Fibroblast of villous mesenchyme (primary cell): ENCODE measurements around the gene ADAM10. TPM values are rescaled to one million over a fixed set of nuclear protein-coding genes. Genes with fewer than 3 reads are reported as not detected.
A peak's percentile ranks its signal among the peaks of the same experiment; 100 is the strongest.

Experiments
- DNase-seq: peaks from one replicate; pipeline ENCODE4 v3.0.0-alpha.2; 2010; ENCODE audit warnings: low read depth
- H3K4me3 ChIP-seq: 2 replicates; pipeline ENCODE4 v1.5.1; 2011; ENCODE audit warnings: low read depth, mild to moderate bottlenecking, low read length
- CTCF ChIP-seq: IDR thresholded peaks from 2 replicates; pipeline ENCODE4 v1.5.1; 2012; ENCODE audit warnings: low read depth, mild to moderate bottlenecking, low read length; ENCODE audit not compliant: insufficient read depth
- total RNA-seq: library from RNA; depleted of rRNA; stranded (reverse); fragments of >200 nt; gene quantifications from 2 replicates; pipeline ENCODE4 v1.2.3, GENCODE V29; 2012

ADAM10 gene
- total RNA-seq, 1 donor: 200 TPM

DNA sequence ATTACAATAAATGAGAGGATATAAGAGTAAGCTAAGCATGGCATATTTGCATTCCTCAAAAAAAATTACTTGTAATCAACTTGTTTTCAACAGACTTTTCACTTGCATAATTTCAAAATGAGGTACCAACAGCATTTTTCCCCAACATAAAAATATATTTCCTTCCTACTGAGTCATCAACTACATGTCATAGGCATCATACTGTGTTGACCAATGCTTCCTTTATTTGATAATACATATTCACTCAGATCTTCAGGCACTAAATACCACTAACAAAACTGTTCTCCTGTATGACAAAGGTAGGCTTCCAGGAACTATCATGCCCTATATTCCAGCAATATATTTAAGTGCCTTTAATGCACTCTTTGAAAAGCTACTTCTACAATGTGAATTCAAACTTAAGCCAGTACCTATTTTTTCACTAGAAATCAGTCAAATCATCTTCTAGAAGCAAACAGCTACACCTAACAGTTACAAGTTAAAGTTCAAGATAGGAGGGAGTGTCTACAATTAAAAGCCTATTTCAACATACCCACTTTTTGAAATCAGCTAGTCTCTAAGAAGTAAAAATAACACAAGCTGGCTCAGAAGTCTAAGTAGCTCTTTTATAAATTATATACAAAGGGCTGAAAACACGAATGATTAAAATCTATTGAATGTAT is 11.3 kb downstream of the ADAM10 start:
- no peak for TF ChIP-seq CTCF
- H3K4me3 ChIP-seq: no peak overlapping the region
- peak; percentile 43 for DNase-seq

GRCh38 chr15:58737298-58737697 is 12.2 kb downstream of the ADAM10 start:
- no peak for TF ChIP-seq CTCF
- H3K4me3 ChIP-seq: no peak overlapping the region
- DNase-seq: no peak

DNA sequence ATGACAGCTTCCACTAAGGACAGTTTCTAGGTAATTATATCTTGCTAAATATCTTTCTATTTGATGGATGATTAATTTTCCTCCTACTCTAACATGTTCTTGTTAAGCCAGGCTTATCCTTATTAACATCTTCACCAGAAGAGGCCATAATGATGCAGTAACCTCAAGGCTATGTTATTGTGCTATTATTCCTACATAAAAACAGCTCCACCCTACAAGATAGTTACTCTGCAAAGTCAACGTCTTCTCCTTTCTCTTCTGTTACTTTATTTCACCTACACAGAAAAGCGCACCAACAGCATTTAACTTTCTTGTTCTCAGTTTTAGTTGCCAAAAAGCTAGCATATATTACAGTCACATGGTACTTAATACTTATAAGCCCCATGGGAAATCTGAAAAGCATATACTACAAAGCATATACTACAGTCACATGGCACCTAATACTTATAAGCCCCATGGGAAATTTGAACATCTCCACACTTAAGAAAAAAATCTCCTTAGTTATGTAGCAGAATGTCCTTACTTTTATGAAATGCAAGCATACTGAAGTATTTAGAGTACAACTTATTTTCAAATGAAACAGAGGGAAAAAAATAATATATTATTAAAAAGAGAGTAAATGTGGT is 13.4 kb downstream of the ADAM10 start:
- no peak overlapping the region for H3K4me3 ChIP-seq
- no peak for DNase-seq
- TF ChIP-seq CTCF: no peak

DNA sequence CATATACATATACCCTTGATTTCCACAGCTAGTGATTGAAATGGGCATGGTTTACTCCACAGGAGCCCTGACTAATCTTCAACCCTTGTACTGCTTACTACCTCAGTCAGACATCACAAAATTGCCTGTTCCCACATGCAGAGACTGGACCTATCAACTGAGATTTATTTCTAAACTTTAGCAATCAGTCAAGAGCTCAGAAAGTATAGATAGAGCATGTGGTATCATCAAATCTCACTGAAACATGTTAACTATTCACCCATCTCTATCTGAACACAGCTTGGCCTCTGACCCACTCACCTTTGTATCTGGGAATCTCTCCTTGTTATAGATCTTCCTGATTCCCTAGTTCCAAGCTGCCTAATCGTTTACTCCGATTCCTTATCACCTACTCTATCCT is 14.6 kb downstream of the ADAM10 start:
- no peak for DNase-seq
- no peak overlapping the region for H3K4me3 ChIP-seq
- no peak for TF ChIP-seq CTCF

GRCh38 chr15:58732625-58733363 is 16.7 kb downstream of the ADAM10 start:
- H3K4me3 ChIP-seq: no peak overlapping the region
- no peak for TF ChIP-seq CTCF
- DNase-seq: no peak

DNA sequence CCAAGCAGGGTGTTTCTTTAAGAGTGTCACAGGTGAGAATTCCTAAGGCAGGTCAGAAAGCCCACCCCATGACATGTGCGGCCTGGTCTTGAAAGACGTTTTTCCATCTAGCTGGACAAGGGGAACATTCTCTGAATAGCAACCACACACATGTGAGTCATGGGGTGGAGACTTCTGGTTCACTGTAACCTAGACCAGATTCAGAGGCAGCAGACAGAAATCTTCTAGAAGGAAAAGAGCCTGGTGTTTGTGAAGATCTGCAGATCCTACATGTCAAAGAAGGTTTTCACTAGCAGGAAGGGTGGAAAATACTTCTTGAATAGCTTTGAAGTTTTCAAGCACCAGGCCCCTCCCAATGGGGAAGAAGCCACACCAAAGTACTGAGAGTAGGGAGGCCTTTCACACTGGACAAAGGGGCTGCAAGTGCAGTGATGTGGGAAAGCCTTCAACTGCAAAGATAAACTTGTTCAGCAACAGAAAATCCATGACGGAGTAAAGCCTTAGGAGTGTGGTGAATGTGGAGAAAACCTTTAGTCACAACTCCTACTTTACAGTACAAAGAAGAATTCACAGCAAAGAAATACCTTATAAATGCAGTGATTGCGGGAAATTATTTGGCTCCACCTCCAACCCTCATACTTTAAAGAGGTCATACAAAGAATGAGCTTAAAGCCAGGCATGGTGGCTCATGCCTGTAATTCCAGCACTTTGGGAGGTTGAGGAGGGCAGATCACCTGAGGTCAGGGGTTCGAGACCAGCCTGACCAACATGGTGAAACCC is 17.6 kb downstream of the ADAM10 start:
- no peak overlapping the region for H3K4me3 ChIP-seq
- DNase-seq: peak; percentile 80
- no peak for TF ChIP-seq CTCF
